GM18909 (cell line): ENCODE data around the gene UBE2L5.

Source experiments
- ATAC-seq: cut with Tn5 transposase; IDR thresholded peaks from one replicate; pipeline ENCODE4 v1.9.1; 2021; ENCODE audit warnings: mild to moderate bottlenecking; ENCODE audit not compliant: unreplicated experiment, poor library complexity

Gene UBE2L5

DNA sequence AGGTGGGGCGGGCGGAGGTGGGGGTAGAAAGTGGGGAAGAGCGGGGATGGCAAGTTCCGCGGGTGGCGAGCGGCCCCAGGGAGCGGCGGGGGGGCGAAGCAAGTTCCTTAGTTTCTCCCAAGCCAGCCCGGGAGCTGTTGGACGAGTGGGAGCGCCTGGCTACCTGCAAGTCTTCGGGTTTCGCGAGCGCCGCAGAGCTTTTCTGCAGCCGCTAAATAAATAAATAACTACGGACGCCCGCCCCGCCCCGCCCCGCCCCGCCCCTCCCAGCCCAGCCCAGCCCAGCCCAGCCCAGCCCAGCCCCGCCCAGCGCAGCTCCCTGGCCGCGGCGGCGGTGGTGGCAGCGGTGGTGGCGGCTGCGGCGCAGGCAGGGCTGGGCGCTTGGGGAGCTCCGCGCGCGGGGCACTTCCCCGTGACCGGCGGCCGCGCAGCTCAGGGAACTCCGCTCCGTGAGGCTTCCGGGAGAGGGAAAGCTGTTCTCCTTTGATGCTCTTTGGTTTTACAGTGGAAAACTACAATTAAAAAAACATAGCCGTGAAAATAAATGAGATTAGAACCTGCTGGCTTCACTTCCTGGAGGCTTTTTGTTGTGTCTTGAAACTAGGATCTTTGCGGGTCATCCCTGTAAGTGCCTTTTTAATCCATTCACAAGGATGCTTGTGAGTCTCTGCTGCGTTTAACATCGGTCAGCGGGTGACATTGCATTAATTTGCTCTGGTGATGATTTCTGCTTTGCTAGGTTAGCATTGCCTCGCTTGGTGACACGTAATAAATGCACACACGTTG, at the start of gene UBE2L5:
Gene UBE2L5 (plus strand): TSS at position 440 of the 786 bp plus-strand sequence. CDS start 5,498 bp downstream, outside the sequence.
- peak; percentile 74 for ATAC-seq

DNA sequence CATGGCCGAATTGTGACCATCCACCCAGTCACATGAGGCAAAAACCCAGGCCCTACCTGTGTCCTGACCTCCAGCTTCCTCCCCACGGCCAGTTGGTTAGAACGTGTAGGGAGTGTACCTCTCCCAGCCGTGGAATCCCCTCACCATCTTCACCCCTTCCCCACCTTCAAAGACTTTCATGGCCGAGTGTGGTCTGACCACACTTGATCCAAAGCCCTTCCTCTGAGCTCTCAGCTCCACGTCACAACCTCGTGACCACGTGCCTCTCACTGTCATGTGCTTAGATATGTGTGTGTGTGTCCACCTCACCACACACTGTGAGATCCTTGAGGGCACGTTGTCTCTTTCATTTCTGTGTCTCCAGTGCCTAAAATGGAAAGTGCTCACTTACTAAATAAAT, 48.6 kb upstream of the UBE2L5 start:
- peak; percentile 22 for ATAC-seq

- no peak for ATAC-seq
Measured at GRCh38 chr13:30375265-30375835, 46.9 kb upstream of the UBE2L5 start.

GRCh38 chr13:30376426-30377311, 45.6 kb upstream of the UBE2L5 start:
- ATAC-seq = peak; percentile 62

- no peak for ATAC-seq
Measured at GRCh38 chr13:30377312-30377685, 45.0 kb upstream of the UBE2L5 start.

DNA sequence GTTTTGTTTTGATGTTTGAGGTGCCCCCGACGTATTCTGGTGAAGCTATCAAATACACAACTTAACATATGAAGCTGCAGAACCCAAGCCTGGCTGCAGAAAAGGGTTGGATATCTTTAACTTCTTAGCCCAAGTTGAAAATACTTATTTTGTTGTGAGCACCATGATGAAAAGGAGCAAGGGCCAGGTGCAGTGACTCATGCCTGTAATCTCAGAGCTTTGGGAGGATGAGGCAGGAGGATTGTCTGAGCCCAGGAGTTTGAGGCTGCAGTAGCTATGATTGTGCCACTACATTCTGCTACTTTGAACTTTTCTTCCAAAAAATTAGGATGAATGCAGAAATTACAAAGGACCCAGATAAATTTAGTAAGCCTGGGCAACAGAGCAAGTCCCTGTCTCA, 44.1 kb upstream of the UBE2L5 start:
- ATAC-seq = no peak

DNA sequence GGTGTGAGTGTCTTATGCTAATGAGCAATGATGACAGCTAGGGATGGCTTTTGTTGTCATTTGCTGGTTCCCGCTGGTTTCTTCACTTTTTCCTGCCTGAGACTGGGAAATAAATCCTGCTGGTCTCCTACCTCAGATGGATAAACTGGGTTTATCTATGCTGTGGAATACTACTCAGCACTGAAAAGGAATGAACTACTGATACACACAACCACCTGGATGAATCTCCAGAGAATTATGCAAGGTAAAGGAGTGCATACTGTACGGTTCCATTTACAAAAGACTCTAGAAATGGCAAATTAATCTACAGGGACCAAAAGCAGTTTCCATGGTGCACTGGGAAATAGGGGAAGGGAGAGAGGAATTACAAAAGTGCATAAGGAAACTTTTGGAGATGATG, 41.2 kb upstream of the UBE2L5 start:
- no peak for ATAC-seq

- ATAC-seq = no peak
Measured at GRCh38 chr13:30382836-30383525, 39.3 kb upstream of the UBE2L5 start.

GRCh38 chr13:30388406-30389283, 33.6 kb upstream of the UBE2L5 start:
- ATAC-seq = no peak

DNA sequence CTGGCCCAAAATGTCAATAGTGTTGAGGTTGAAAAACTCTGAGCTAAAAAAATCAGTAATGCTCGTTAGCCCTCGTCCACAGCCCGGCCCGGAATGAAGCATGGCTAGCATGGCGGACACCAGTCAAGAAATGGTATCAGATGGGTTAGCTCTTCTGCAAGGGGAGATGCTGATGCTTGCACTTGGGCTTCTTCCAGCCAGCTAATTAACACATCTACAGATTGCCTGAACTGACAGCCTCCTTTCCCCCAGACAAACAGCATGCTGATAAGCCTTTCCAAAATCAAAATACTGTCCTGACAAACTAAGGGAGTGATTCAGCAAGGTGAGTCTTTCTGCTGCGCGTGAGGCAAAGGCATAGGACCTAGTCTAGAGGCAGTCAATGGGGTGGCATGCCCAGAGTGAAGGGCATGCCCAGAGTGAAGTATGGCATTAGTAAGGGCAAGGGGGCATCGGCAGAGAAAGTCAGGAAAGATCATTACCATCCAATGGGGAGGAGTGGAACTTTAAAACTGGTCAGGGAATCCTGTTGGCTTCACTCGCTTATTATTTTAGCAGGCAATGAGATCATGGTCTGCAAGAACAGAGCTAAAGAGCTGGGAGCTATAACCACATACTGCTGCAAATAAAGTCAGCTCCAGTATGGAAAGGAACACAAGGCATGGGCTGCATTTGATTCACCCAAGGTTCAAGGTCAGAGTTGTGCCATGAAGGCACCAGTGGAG, 30.2 kb upstream of the UBE2L5 start:
- no peak for ATAC-seq

GRCh38 chr13:30392681-30393045, 29.6 kb upstream of the UBE2L5 start:
- ATAC-seq = no peak

- peak; percentile 61 for ATAC-seq
Measured at GRCh38 chr13:30394751-30395191, 27.5 kb upstream of the UBE2L5 start.

DNA sequence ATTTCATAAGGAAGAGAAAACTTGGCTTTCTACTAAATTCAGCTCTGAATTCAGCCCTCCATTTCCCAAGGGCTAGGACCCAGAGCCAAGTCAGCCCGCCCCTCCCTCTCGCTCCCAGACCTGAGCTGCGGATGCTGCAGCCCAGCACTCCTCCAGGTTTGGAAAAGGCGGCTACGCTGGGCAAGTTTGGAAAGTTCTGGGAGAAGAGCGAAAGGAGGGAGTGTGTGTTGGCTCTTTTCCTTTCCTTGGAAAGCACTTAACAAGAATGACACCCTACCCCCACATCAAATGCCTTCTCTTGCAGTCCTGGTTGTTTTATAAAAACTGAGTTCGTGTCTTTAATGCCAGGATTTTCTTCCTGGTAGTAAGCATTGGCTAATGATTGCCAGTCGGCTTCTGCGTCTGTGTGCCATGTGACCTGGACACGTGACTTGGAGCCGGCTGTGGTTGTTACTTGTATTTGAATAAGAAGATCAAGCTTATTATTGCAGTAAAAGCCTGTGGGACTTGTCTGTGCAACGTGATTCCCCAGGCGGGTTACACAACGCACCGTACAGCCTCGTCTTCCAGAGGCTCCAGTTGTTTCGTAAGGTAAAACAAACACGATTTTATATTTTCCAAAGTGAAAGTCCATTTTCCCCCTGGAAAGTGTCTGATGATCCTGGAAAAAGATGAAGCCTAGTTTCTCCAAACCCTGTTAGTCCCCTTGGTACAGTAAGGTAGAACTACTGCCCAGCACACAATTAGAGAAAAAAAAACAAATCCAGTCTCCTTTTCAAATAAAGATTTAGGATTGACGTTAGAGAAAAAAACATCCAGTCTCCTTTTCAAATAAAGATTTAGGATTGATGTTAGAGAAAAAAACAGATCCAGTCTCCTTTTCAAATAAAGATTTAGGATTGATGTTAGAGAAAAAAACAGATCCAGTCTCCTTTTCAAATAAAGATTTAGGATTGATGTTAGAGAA, 26.8 kb upstream of the UBE2L5 start:
- peak; percentile 71 for ATAC-seq

GRCh38 chr13:30396434-30397075, 25.7 kb upstream of the UBE2L5 start:
- no peak for ATAC-seq

- no peak for ATAC-seq
Measured at GRCh38 chr13:30398601-30399072, 23.7 kb upstream of the UBE2L5 start.

DNA sequence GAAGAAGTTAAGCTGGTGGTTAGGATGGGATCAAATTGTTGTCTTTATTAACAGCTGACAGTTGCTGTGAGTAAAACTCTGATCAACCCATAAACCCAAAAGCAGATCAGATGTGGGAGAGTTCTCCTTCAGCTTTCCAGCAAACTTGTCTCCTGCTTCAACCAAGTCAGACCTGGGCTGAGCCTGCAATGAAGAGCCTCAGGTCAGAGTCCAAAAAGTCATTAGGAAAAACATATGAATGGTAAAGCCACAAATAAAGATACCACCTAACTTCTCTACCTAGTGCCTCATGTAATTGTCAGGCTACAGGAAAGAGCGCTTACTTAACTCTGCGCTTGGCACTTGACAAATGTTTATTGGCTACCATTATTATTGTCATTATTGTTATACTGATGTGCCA, 21.9 kb upstream of the UBE2L5 start:
- no peak for ATAC-seq

GRCh38 chr13:30401347-30401746, 20.9 kb upstream of the UBE2L5 start:
- ATAC-seq = no peak
